NB4 (cell line): Measurements from ENCODE around the gene HTR3A.
A peak's percentile ranks its signal among the peaks of the same experiment; 100 is the strongest.

Experiments used
- DNase-seq: peaks from one replicate; pipeline ENCODE4 v3.0.0; 2010; ENCODE audit warnings: low read depth
- H3K4me3 ChIP-seq: one replicate; pipeline ENCODE4 v1.5.1; 2011; ENCODE audit warnings: mild to moderate bottlenecking, low read depth, low read length, moderate library complexity
- MYC ChIP-seq: IDR thresholded peaks from 2 replicates; pipeline ENCODE4 v1.6.1; 2011; ENCODE audit warnings: low read depth, low read length
- POLR2A ChIP-seq: IDR thresholded peaks from 2 replicates; pipeline ENCODE4 v1.6.1; 2011; ENCODE audit warnings: mild to moderate bottlenecking; ENCODE audit not compliant: insufficient read length; ENCODE audit errors: extremely low read depth
- TF ChIP-seq, protein P1 (sequence below): IDR thresholded peaks from 2 replicates; pipeline ENCODE4 v1.6.1; 2011; ENCODE audit warnings: low read depth, low read length
- TF ChIP-seq, protein P2 (sequence below): IDR thresholded peaks from one replicate; pipeline ENCODE4 v1.5.1; 2012; ENCODE audit warnings: low read depth, low read length

HTR3A gene

GRCh38 chr11:114025329-114025907, 50.5 kb downstream of the HTR3A start:
- TF ChIP-seq POLR2A = no peak
- TF ChIP-seq, protein P1, sequence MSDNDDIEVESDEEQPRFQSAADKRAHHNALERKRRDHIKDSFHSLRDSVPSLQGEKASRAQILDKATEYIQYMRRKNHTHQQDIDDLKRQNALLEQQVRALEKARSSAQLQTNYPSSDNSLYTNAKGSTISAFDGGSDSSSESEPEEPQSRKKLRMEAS = no peak
- DNase-seq = no peak
- no peak overlapping the region for H3K4me3 ChIP-seq

GRCh38 chr11:114026355-114026754, 51.4 kb downstream of the HTR3A start:
- no peak overlapping the region for H3K4me3 ChIP-seq
- no peak for TF ChIP-seq MYC
- TF ChIP-seq, protein P2, sequence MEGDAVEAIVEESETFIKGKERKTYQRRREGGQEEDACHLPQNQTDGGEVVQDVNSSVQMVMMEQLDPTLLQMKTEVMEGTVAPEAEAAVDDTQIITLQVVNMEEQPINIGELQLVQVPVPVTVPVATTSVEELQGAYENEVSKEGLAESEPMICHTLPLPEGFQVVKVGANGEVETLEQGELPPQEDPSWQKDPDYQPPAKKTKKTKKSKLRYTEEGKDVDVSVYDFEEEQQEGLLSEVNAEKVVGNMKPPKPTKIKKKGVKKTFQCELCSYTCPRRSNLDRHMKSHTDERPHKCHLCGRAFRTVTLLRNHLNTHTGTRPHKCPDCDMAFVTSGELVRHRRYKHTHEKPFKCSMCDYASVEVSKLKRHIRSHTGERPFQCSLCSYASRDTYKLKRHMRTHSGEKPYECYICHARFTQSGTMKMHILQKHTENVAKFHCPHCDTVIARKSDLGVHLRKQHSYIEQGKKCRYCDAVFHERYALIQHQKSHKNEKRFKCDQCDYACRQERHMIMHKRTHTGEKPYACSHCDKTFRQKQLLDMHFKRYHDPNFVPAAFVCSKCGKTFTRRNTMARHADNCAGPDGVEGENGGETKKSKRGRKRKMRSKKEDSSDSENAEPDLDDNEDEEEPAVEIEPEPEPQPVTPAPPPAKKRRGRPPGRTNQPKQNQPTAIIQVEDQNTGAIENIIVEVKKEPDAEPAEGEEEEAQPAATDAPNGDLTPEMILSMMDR = peak; percentile 47
- DNase-seq = peak; percentile 73

GRCh38 chr11:114027391-114027790, 52.5 kb downstream of the HTR3A start:
- DNase-seq = no peak
- TF ChIP-seq, protein P1 = no peak
- TF ChIP-seq POLR2A = no peak
- no peak for TF ChIP-seq MYC
- TF ChIP-seq, protein P2 = no peak
- no peak overlapping the region for H3K4me3 ChIP-seq

DNA sequence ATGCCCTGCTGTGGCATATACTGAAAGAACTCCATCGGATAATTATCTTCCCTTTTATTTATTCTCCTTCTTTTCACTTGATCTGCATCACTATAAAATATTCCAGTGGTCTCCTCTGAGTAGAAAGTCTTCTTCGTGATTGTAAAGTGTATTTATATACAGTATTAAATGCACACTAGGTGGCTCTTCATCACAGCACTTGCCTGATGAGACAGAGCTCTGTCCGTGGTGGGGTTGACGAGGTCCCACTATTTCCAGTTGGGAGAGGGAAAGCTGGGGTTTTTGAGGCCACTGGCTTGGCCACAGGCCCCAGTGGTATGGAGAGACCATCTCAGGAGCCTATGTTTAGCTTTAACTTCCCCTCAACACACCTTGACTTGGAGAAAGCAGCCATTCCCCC, 53.0 kb downstream of the HTR3A start:
- DNase-seq = no peak
- H3K4me3 ChIP-seq = no peak overlapping the region
- TF ChIP-seq, protein P1 = no peak
- TF ChIP-seq POLR2A (no peak), MYC (no peak)
- TF ChIP-seq, protein P2 = no peak

GRCh38 chr11:114031246-114031966, 56.5 kb downstream of the HTR3A start:
- H3K4me3 ChIP-seq = no peak overlapping the region
- TF ChIP-seq, protein P2 = no peak
- DNase-seq = no peak

- TF ChIP-seq POLR2A (no peak), MYC (no peak)
- TF ChIP-seq, protein P1 = no peak
- TF ChIP-seq, protein P2 = no peak
- no peak overlapping the region for H3K4me3 ChIP-seq
- no peak for DNase-seq
Measured at GRCh38 chr11:114031967-114032320, 57.0 kb downstream of the HTR3A start.
